NCI-H1105 treated with DMSO at 0.1 percent for 48 hours (cell line): ENCODE results near the gene REL.
"Not testable (repeated sequence)": the region's sequence is repeated elsewhere in the genome, so short reads cannot be mapped to it uniquely, and the experiment has no call there.

Experiments
- DNase-seq: peaks from one replicate; lab custom pipeline; 2025; lab: John Stamatoyannopoulos, UW

REL gene

GRCh38 chr2:60868589-60869273 lies 12.6 kb upstream of the REL start:
- DNase-seq = no peak

GRCh38 chr2:60872510-60872928 lies 8.9 kb upstream of the REL start:
- DNase-seq = peak; percentile 4

- no peak for DNase-seq
These were observed 8.0 kb upstream of the REL start for GRCh38 chr2:60873381-60873780.

GRCh38 chr2:60875520-60875919 lies 5.9 kb upstream of the REL start:
- DNase-seq = no peak

GRCh38 chr2:60880643-60881046 lies 729 bp upstream of the REL start:
- peak; percentile 45 for DNase-seq

- no peak for DNase-seq
These were observed 1.8 kb downstream of the REL start for GRCh38 chr2:60882971-60883753.

GRCh38 chr2:60883896-60884295 lies 2.5 kb downstream of the REL start:
- no peak for DNase-seq

- no peak for DNase-seq
These were observed 3.4 kb downstream of the REL start for GRCh38 chr2:60884800-60885199.

GRCh38 chr2:60885683-60886082 lies 4.3 kb downstream of the REL start:
- no peak for DNase-seq

GRCh38 chr2:60886991-60887390 lies 5.6 kb downstream of the REL start:
- DNase-seq = no peak

- no peak for DNase-seq
These were observed 7.5 kb downstream of the REL start for GRCh38 chr2:60888853-60889252.

- not testable (repeated sequence) for DNase-seq
These were observed 8.4 kb downstream of the REL start for GRCh38 chr2:60889581-60890392.

GRCh38 chr2:60890393-60890707 lies 9.0 kb downstream of the REL start:
- DNase-seq = no peak

- no peak for DNase-seq
These were observed 9.8 kb downstream of the REL start for GRCh38 chr2:60891180-60891579.

- DNase-seq = no peak
These were observed 17.2 kb downstream of the REL start for GRCh38 chr2:60898567-60898966.

GRCh38 chr2:60899230-60899891 lies 18.0 kb downstream of the REL start:
- DNase-seq = no peak

- no peak for DNase-seq
These were observed 18.5 kb downstream of the REL start for GRCh38 chr2:60899892-60900249.

GRCh38 chr2:60901296-60901695 lies 19.9 kb downstream of the REL start:
- DNase-seq = not testable (repeated sequence)

- DNase-seq = not testable (repeated sequence)
These were observed 24.5 kb downstream of the REL start for GRCh38 chr2:60905867-60906266.

GRCh38 chr2:60906395-60906794 lies 25.0 kb downstream of the REL start:
- DNase-seq = no peak

GRCh38 chr2:60907329-60907728 lies 26.0 kb downstream of the REL start:
- no peak for DNase-seq

- peak; percentile 59 for DNase-seq
These were observed 44.8 kb downstream of the REL start for GRCh38 chr2:60925994-60926740.
